ENCODE data around the gene WNT11.

- TF ChIP-seq CTCF (IDR thresholded peaks at IDR 0.05) = no peak
- TF ChIP-seq MAX (IDR thresholded peaks at IDR 0.05; ENCODE audit: low read depth) = no peak
- no peak for TF ChIP-seq PBX3 (IDR thresholded peaks at IDR 0.05)
- TF ChIP-seq SIN3A (IDR thresholded peaks at IDR 0.05; ENCODE audit: borderline replicate concordance, low read depth, low read length) = no peak
Measured at GRCh38 chr11:76244316-76244851, 38.1 kb upstream of the WNT11 start.
